Central memory CD8-positive, alpha-beta T cell (primary cell): Measurements from ENCODE around the gene NDUFA13.

Experiments used
- ATAC-seq: fragments of 150-1000 bp; cut with Tn5 transposase; replicated peaks from 2 replicates; pipeline ENCODE4 v1.10.0; 2022; ENCODE audit warnings: mild to moderate bottlenecking, moderate FRiP score, moderate number of reproducible peaks; ENCODE audit not compliant: poor library complexity, severe bottlenecking; ENCODE audit errors: extremely low read depth
- DNase-seq, 2 donors: peaks; one replicate each; pipeline ENCODE4 v3.0.0; 2021; ENCODE audit warnings: low spot score in 2 of 2
- H3K27ac Mint-ChIP-seq: one replicate; pipeline ENCODE4 v1.8.0; 2022; ENCODE audit warnings: low read depth, mild to moderate bottlenecking, moderate library complexity, mixed read lengths
- H3K27me3 Mint-ChIP-seq: one replicate; pipeline ENCODE4 v1.8.0; 2022; ENCODE audit warnings: mixed read lengths
- H3K36me3 Mint-ChIP-seq: one replicate; pipeline ENCODE4 v1.8.0; 2022; ENCODE audit warnings: mild to moderate bottlenecking, moderate library complexity, mixed read lengths; ENCODE audit not compliant: insufficient read depth
- H3K4me1 Mint-ChIP-seq: one replicate; pipeline ENCODE4 v1.8.0; 2022; ENCODE audit warnings: mixed read lengths
- H3K4me3 Mint-ChIP-seq: one replicate; pipeline ENCODE4 v1.8.0; 2022; ENCODE audit warnings: mild to moderate bottlenecking, moderate library complexity, mixed read lengths
- H3K9me3 Mint-ChIP-seq: one replicate; pipeline ENCODE4 v1.8.0; 2022; ENCODE audit warnings: mixed read lengths

Gene NDUFA13

DNA sequence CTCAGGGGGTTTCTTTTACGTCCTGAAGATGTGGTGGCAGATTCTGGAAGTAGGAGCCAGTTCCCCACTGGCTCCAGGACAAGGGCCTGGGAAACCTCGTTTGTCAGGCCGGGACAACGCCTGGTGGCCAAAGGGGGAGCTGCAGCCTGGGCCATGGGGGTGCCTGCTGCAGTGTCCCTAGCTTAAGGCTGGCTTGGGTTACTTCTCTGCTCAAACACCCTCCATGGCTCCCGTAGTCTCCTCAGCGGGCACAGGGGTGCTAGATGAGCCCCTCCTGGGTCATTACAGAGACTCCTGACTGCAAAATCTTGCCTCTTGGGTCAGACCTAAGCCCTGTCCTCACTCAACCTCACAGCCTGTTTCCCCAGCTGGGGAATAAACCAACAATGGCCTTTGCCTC is 36.8 kb downstream of the NDUFA13 start:
- Mint-ChIP-seq H3K36me3 (peaks cover 6% of the 10 kb centered on the region), H3K27ac (no peak overlapping the region), H3K4me3 (no peak overlapping the region), H3K9me3 (no peaks in the 10 kb centered on the region), H3K27me3 (no peaks in the 10 kb centered on the region), H3K4me1 (peaks cover 5% of the 10 kb centered on the region)
- DNase-seq: no peak
- ATAC-seq: no peak

DNA sequence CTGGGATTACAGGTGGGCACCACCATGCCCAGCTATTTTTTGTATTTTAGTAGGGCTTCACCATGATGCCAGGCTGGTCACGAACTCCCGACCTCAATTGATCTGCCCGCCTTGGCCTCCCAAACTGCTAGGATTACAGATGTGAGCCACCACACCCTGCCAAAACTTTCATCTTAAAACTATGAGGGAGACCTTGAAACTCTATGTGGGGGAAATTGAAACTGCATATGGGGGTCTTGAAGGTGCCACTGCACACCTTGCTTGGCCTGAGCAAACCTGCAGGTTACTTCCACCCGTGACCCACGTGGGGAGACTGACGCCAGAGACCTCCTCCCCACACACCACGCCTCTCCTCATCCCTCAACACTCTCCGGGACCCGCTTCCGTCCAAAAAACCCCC is 37.6 kb downstream of the NDUFA13 start:
- H3K27me3 Mint-ChIP-seq: no peaks in the 10 kb centered on the region
- no peak overlapping the region for H3K27ac Mint-ChIP-seq
- peaks cover 6% of the 10 kb centered on the region for H3K36me3 Mint-ChIP-seq
- ATAC-seq (no peak), DNase-seq (no peak)
- no peak overlapping the region for H3K4me3 Mint-ChIP-seq
- H3K4me1 Mint-ChIP-seq: peaks cover 5% of the 10 kb centered on the region
- no peaks in the 10 kb centered on the region for H3K9me3 Mint-ChIP-seq

DNA sequence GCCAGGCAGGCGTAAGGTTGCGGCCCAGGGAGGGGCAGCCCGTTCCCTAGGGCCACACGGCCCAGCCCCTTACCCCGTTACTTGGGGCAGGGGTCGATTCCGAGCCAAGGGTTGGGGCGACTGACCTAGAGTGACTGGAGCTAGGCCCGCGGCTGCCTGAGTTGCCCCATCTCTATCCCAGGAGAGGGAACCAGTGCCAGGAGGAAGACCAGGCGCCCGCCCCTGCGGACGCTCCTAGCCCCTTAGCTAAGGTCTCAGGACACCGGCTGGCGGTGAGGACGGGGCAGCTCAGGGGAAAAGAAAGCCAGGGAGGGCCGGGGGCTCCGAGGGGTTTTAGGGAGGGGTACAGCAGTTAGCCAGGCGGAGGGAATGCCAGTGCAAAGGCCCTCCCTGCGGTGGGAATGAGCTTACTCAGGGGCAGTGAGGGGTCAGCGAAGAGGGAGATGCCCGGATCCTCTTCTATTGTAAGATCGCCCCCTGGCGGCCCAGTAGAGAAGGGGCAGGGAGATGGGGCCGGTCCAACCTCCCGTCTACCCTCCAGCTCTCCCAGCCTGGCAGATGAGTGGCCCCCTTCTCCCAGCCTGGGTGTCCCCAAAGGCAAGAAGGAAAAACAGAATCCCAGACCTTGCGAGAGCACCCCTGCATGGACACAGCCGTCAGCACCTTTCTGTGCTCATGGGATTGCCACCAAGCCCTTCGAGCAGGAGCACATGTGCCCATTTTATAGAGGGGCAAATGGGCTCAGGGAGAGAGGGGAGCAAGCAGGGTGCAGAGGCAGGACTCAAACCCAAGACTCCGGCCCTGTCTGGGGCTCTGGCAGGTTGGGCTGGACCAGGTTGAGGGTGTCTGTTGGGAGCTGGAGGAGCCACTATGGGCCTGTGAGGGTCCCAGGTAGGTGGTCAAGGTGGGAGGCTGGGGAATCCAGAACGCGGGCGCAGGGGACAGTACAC is 38.3 kb downstream of the NDUFA13 start:
- H3K27ac Mint-ChIP-seq: no peak overlapping the region

DNA sequence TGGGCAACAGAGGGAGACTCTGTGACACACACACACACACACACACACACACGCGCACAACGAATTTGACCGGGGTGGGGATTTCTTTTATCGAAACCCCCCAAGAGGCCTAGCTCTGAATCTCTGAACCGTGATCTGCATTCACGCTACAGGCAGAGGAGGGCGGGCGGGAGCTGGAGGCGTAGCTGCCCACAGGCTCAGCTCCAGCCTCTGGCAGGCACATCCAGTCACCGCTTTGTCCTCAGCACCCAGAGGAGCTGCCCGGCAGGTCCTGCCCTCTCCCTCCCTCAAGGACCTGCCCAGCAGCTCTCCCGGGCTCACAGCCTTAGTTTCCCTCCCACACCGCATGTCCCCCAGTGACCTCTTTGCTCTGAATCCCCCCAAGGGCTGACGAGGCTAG is 42.0 kb downstream of the NDUFA13 start:
- Mint-ChIP-seq H3K27me3 (no peaks in the 10 kb centered on the region), H3K36me3 (peaks cover 17% of the 10 kb centered on the region), H3K27ac (peak overlapping the region; percentile 71), H3K9me3 (no peaks in the 10 kb centered on the region), H3K4me1 (peaks cover 14% of the 10 kb centered on the region), H3K4me3 (no peak overlapping the region)
- no peak for ATAC-seq
- DNase-seq: no peak

More for the DNA sequence above, 38.3 kb downstream of the NDUFA13 start:
- Mint-ChIP-seq H3K27me3 (no peaks in the 10 kb centered on the region), H3K9me3 (no peaks in the 10 kb centered on the region), H3K4me1 (peaks cover 5% of the 10 kb centered on the region), H3K4me3 (no peak overlapping the region), H3K36me3 (peaks cover 6% of the 10 kb centered on the region)
- DNase-seq (peak in 1 of 2 donors; percentile 46), ATAC-seq (no peak)

DNA sequence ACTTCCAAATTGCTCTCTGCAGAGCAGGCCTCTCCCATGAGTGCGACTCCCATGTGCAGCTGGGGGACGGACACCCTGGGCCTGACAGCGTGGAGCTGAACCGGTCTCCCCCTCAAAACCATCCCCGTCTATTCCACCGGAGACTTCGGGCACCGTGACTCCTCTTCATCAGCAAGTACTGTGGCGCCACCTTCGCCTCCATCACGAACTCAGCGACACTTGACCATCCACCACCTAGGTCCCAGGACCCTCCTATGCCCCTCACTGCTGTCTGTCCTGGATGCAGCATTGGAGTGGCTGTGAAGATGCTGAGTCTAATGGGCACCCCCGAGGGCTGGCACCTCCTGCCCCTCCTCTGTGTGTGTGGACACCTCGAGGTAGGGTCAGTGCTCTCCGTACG is 42.6 kb downstream of the NDUFA13 start:
- Mint-ChIP-seq H3K4me1 (peaks cover 17% of the 10 kb centered on the region), H3K9me3 (no peaks in the 10 kb centered on the region), H3K27me3 (no peaks in the 10 kb centered on the region), H3K4me3 (no peak overlapping the region), H3K36me3 (peaks cover 20% of the 10 kb centered on the region), H3K27ac (peak overlapping the region; percentile 42)
- no peak for DNase-seq
- no peak for ATAC-seq

DNA sequence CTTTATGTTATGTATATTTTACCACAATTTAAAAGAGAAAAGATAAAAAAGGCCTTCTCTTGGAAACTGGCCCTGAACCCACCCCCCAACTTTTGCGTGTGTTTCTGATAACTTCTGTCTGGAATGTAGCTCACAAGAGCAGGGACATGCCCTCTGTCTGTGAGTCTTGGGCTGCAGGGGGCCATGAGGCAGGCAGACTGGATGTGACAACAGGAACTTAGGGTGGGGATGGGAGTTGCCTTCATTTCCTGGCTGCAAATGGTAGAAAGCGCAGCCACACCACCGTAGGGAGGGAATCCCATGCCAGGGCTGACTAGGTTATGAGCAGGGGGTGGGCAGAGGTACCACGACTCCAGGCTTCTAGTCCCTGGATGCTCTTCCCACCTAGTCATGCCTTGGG is 43.9 kb downstream of the NDUFA13 start:
- Mint-ChIP-seq H3K27me3 (no peaks in the 10 kb centered on the region), H3K4me3 (no peak overlapping the region), H3K4me1 (peaks cover 12% of the 10 kb centered on the region), H3K9me3 (no peaks in the 10 kb centered on the region), H3K27ac (no peak overlapping the region), H3K36me3 (peaks cover 21% of the 10 kb centered on the region)
- no peak for DNase-seq
- ATAC-seq: no peak

DNA sequence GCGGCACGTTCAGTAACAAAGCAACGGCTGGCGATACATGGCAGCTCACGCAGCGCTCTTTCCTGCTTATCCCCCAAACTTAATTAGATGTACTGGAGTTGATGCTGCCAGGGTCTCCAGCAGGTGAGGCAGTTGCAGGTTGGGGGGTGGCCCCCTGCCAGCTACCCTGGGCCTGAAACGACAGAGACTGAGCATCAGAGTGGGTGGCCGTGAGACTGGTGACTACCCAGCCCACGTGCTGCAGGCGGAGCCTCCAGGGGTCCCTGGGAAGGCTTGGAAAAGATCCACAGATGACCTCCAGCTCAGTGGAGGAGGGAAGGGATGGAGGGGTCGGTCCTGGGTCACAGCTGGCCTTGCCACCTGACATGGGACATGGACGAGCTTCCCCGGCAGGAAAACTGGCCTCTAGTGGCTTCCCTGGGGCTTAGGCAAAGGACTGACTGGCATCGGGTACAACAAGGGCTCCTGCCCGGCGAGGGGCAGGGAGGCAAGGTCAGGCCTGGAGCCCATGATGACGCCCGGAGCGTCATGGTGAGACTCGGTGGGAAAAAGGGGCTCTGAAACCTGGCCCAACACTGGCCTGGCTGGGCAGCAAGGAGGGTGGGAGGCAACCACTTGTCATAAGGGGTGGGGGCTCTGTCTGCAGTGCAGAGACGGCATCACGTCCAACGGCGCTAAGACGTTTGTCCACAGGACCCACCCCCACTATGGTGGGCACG is 46.1 kb downstream of the NDUFA13 start:
- no peaks in the 10 kb centered on the region for H3K27me3 Mint-ChIP-seq
- DNase-seq: no peak

DNA sequence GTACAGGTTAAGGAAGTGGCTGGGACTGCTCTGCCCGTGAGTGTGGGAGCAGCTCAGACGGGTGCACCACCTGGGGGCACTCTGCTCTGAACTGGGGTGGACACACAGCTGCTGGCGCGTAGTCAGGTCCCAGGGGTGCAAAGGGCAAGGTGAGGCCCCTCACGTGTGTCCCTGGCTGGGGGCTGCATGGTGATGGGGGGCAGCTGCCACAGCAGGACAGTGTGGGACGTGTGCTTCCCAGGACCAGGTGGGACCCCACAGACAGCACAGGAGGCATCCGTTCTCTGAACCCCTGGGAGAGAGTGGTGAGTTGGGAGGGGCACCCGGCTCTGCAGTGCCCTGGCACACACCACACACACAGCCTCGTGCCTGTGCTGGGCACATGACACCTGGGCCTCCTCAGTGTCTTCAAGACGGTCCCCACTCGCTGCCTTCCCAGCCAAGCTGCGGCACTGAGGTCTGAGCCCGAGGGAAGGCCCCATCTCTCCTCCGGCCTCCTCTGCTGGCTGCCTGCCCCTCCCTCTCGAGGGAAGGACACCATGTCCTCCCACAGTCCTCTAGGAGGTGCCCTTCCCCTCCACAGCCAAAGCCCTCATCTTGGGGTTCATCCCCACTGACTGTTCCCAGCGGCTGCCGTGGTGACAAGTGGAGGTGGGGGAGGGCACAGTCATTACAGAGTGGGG is 46.8 kb downstream of the NDUFA13 start:
- no peaks in the 10 kb centered on the region for H3K27me3 Mint-ChIP-seq
- DNase-seq: no peak
- H3K4me1 Mint-ChIP-seq: peaks cover 15% of the 10 kb centered on the region
- ATAC-seq: peak; percentile 73
- H3K4me3 Mint-ChIP-seq: no peak overlapping the region
- H3K9me3 Mint-ChIP-seq: no peaks in the 10 kb centered on the region
- peak overlapping the region; percentile 53 for H3K27ac Mint-ChIP-seq
- H3K36me3 Mint-ChIP-seq: peaks cover 25% of the 10 kb centered on the region

More for the DNA sequence above, 46.1 kb downstream of the NDUFA13 start:
- Mint-ChIP-seq H3K4me3 (no peak overlapping the region), H3K27ac (peak overlapping the region; percentile 53), H3K36me3 (peaks cover 25% of the 10 kb centered on the region), H3K9me3 (no peaks in the 10 kb centered on the region), H3K4me1 (peaks cover 12% of the 10 kb centered on the region)
- no peak for ATAC-seq

DNA sequence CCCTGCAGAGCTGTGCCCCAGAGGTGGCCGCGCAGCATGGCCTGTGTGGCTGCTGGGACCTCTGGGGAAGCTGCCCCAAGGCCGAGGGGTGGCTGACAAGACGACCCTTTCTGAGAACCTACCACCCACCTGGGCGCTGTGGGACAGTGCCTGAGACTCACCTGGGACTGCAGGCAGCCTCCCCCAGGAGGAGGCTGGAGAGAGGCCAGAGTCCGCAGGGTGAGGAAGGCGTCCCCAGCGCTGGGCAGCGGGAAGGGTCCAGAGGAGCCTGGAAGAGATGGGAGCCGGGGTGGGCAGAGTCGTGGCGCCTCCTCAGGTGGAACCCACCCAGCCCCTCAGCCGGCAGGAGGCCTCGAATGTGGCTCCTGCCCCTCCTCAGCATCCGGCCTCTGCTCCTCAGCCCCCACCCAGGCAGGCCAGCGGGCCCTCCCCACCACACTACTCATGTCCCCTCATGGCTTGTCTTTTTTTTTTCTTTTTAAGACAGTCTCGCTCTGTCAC is 47.4 kb downstream of the NDUFA13 start:
- H3K4me3 Mint-ChIP-seq: no peak overlapping the region
- H3K27ac Mint-ChIP-seq: peak overlapping the region; percentile 53
- H3K9me3 Mint-ChIP-seq: no peaks in the 10 kb centered on the region
- ATAC-seq (no peak), DNase-seq (no peak)
- H3K36me3 Mint-ChIP-seq: peaks cover 25% of the 10 kb centered on the region
- peaks cover 17% of the 10 kb centered on the region for H3K4me1 Mint-ChIP-seq
- no peaks in the 10 kb centered on the region for H3K27me3 Mint-ChIP-seq

DNA sequence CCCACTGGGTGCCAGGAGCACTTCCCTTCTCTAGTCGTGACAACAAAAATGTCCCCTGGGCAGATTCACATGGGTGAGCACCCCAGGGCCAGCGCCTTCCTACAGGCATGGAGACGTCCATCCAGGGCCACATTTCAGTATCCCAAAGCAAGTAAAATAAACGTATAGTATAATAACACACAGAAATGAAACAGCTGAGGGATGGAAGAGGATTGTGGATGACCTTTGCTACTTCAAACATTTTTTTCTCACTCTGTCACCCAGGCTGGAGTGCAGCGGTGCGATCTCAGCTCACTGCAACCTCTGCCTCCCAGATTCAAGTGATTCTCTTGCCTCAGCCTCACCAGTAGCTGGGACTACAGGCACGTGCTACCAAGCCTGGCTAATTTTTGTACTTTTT is 50.3 kb downstream of the NDUFA13 start:
- Mint-ChIP-seq H3K27ac (no peak overlapping the region), H3K4me1 (peaks cover 25% of the 10 kb centered on the region), H3K9me3 (no peaks in the 10 kb centered on the region), H3K36me3 (peaks cover 31% of the 10 kb centered on the region), H3K4me3 (no peak overlapping the region), H3K27me3 (no peaks in the 10 kb centered on the region)
- no peak for ATAC-seq
- DNase-seq: no peak

DNA sequence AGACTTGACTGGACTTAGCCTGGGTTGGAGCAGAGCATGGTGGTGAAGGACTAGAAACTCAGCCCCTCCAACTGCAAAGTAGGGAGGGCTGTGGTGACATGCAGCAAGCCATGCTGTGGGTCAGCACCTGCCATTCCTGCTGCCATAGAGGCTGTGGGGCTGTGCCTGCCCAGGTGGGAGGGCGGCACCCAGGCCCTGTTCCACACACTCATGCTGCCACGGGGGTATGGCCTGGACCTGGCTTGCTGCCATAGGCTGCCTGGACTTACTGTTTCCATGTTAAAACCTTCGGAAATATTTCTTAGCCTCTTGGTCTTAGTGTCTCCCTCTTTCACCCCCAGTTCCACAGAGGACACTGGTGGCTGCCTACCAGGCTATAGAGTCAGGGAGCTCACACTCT is 51.4 kb downstream of the NDUFA13 start:
- ATAC-seq (no peak), DNase-seq (no peak)
- Mint-ChIP-seq H3K36me3 (peaks cover 25% of the 10 kb centered on the region), H3K27ac (peak overlapping the region; percentile 61), H3K4me1 (peaks cover 21% of the 10 kb centered on the region), H3K4me3 (no peak overlapping the region), H3K9me3 (no peaks in the 10 kb centered on the region), H3K27me3 (no peaks in the 10 kb centered on the region)
